HEK293 (cell line): ENCODE results near the gene SLC19A1.

ENCODE experiments used
- BCL11A ChIP-seq: fragments of 450-650 bp; formaldehyde crosslinking; IDR thresholded peaks from 2 replicates; pipeline ENCODE4 v1.5.1; 2016; ENCODE audit warnings: low read depth, missing biosample characterization, missing genetic modification characterization
- BCL11B ChIP-seq: fragments of 450-650 bp; formaldehyde crosslinking; IDR thresholded peaks from 2 replicates; pipeline ENCODE4 v1.5.1; 2016; ENCODE audit warnings: low read depth, missing biosample characterization, missing genetic modification characterization
- EGR2 ChIP-seq: fragments of 450-650 bp; formaldehyde crosslinking; IDR thresholded peaks from 2 replicates; pipeline ENCODE4 v1.5.1; 2016; ENCODE audit warnings: low read depth, missing biosample characterization, missing genetic modification characterization
- HOXA7 ChIP-seq: sonication (generic); formaldehyde crosslinking; IDR thresholded peaks from 2 replicates; pipeline ENCODE4 v1.8.1; 2022; ENCODE audit warnings: missing genetic modification reagents, borderline replicate concordance
- IKZF3 ChIP-seq: fragments of 450-650 bp; IDR thresholded peaks from 2 replicates; pipeline ENCODE4 v1.5.0; 2018; ENCODE audit warnings: missing biosample characterization, mild to moderate bottlenecking, missing genetic modification characterization, moderate library complexity
- KLF10 ChIP-seq: fragments of 450-650 bp; IDR thresholded peaks from 2 replicates; pipeline ENCODE4 v1.5.1; 2018; ENCODE audit warnings: missing biosample characterization, mild to moderate bottlenecking, missing genetic modification characterization
- RBAK ChIP-seq: fragments of 450-650 bp; formaldehyde crosslinking; IDR thresholded peaks from 2 replicates; pipeline ENCODE4 v1.5.1; 2016; ENCODE audit warnings: missing biosample characterization, missing genetic modification characterization
- REST ChIP-seq: fragments of 450-650 bp; formaldehyde crosslinking; IDR thresholded peaks from 2 replicates; pipeline ENCODE4 v1.5.1; 2016; ENCODE audit warnings: missing biosample characterization, missing genetic modification characterization
- TRIM28 ChIP-seq: IDR thresholded peaks from 2 replicates; pipeline ENCODE4 v1.6.1; 2011; ENCODE audit warnings: low read length, control low read depth, borderline replicate concordance
- ZBTB11 ChIP-seq: fragments of 450-650 bp; formaldehyde crosslinking; conservative IDR thresholded peaks from 2 replicates; pipeline ENCODE4 v1.5.1; 2016; ENCODE audit warnings: low read depth, missing biosample characterization, missing genetic modification characterization
- ZBTB6 ChIP-seq: fragments of 450-650 bp; formaldehyde crosslinking; IDR thresholded peaks from 2 replicates; pipeline ENCODE4 v1.5.1; 2017; ENCODE audit warnings: missing biosample characterization, missing genetic modification characterization
- ZFP41 ChIP-seq: fragments of 450-650 bp; formaldehyde crosslinking; IDR thresholded peaks from 2 replicates; pipeline ENCODE4 v1.5.1; 2016; ENCODE audit warnings: missing biosample characterization, missing genetic modification characterization, borderline replicate concordance
- ZNF211 ChIP-seq: fragments of 450-650 bp; formaldehyde crosslinking; IDR thresholded peaks from 2 replicates; pipeline ENCODE4 v1.5.1; 2016; ENCODE audit warnings: low read depth, missing biosample characterization, missing genetic modification characterization
- ZNF239 ChIP-seq: fragments of 450-650 bp; formaldehyde crosslinking; IDR thresholded peaks from 2 replicates; pipeline ENCODE4 v1.5.1; 2016; ENCODE audit warnings: missing biosample characterization, missing genetic modification characterization
- ZNF302 ChIP-seq: fragments of 450-650 bp; formaldehyde crosslinking; IDR thresholded peaks from 2 replicates; pipeline ENCODE4 v1.5.1; 2016; ENCODE audit warnings: missing biosample characterization, missing genetic modification characterization, low read depth
- ZNF350 ChIP-seq: fragments of 450-650 bp; formaldehyde crosslinking; IDR thresholded peaks from 2 replicates; pipeline ENCODE4 v1.5.0; 2017; ENCODE audit warnings: missing biosample characterization, mild to moderate bottlenecking, missing genetic modification characterization
- ZNF362 ChIP-seq: fragments of 450-650 bp; formaldehyde crosslinking; IDR thresholded peaks from 2 replicates; pipeline ENCODE4 v1.5.1; 2016; ENCODE audit warnings: missing biosample characterization, missing genetic modification characterization
- ZNF366 ChIP-seq: fragments of 450-650 bp; formaldehyde crosslinking; conservative IDR thresholded peaks from 2 replicates; pipeline ENCODE4 v1.5.1; 2016; ENCODE audit warnings: missing biosample characterization, missing genetic modification characterization
- ZNF391 ChIP-seq: fragments of 450-650 bp; formaldehyde crosslinking; IDR thresholded peaks from 2 replicates; pipeline ENCODE4 v1.5.1; 2016; ENCODE audit warnings: low read depth, missing biosample characterization, missing genetic modification characterization, borderline replicate concordance
- ZNF426 ChIP-seq: fragments of 450-650 bp; formaldehyde crosslinking; IDR thresholded peaks from 2 replicates; pipeline ENCODE4 v1.5.1; 2017; ENCODE audit warnings: missing biosample characterization, missing genetic modification characterization, mild to moderate bottlenecking, inconsistent platforms, moderate library complexity
- ZNF449 ChIP-seq: fragments of 450-650 bp; formaldehyde crosslinking; IDR thresholded peaks from 2 replicates; pipeline ENCODE4 v1.5.1; 2017; ENCODE audit warnings: missing biosample characterization, mild to moderate bottlenecking, missing genetic modification characterization, moderate library complexity
- ZNF529 ChIP-seq: fragments of 450-650 bp; formaldehyde crosslinking; IDR thresholded peaks from 2 replicates; pipeline ENCODE4 v1.5.1; 2017; ENCODE audit warnings: missing genetic modification characterization, missing biosample characterization; ENCODE audit not compliant: insufficient replicate concordance
- ZNF610 ChIP-seq: fragments of 450-650 bp; formaldehyde crosslinking; IDR thresholded peaks from 2 replicates; pipeline ENCODE4 v1.5.1; 2016; ENCODE audit warnings: missing biosample characterization, missing genetic modification characterization, borderline replicate concordance
- ZNF645 ChIP-seq: fragments of 450-650 bp; formaldehyde crosslinking; IDR thresholded peaks from 2 replicates; pipeline ENCODE4; 2016; ENCODE audit warnings: missing biosample characterization, missing genetic modification characterization
- ZNF677 ChIP-seq: fragments of 450-650 bp; IDR thresholded peaks from 2 replicates; pipeline ENCODE4 v1.5.0; 2018; ENCODE audit warnings: missing biosample characterization, mild to moderate bottlenecking, missing genetic modification characterization, moderate library complexity
- ZNF777 ChIP-seq: fragments of 450-650 bp; formaldehyde crosslinking; IDR thresholded peaks from 2 replicates; pipeline ENCODE4 v1.5.1; 2017; ENCODE audit warnings: missing biosample characterization, missing genetic modification characterization, borderline replicate concordance
- ZNF837 ChIP-seq: fragments of 450-650 bp; formaldehyde crosslinking; IDR thresholded peaks from 2 replicates; pipeline ENCODE4 v1.5.1; 2016; ENCODE audit warnings: missing biosample characterization, missing genetic modification characterization

SLC19A1 gene

GRCh38 chr21:45507888-45508508 is 34.2 kb downstream of the SLC19A1 start (continued):
- no peak; the same call in 1 of the 2 replicates for TF ChIP-seq ZNF239 (tag by site-specific recombination)
- no peak for TF ChIP-seq TRIM28
- no peak for TF ChIP-seq RBAK (tag by site-specific recombination)
- no peak for TF ChIP-seq ZNF391 (tag by site-specific recombination)
- TF ChIP-seq ZBTB6 (tag by site-specific recombination): no peak
- no peak for TF ChIP-seq ZFP41 (tag by site-specific recombination)
- TF ChIP-seq KLF10 (tag by site-specific recombination): no peak
- TF ChIP-seq ZNF449 (tag by site-specific recombination): no peak
- no peak for TF ChIP-seq ZNF211 (tag by site-specific recombination)
- TF ChIP-seq REST (tag by site-specific recombination): no peak; the same call in 1 of the 2 replicates
- no peak for TF ChIP-seq ZNF777 (tag by site-specific recombination)
- peak; percentile 100 for TF ChIP-seq EGR2
- peak; percentile 90; the same call in 1 of the 2 replicates for TF ChIP-seq ZNF837 (tag by site-specific recombination)
- peak; percentile 91 for TF ChIP-seq ZNF366 (tag by site-specific recombination)
- no peak for TF ChIP-seq ZNF362 (tag by site-specific recombination)
- no peak for TF ChIP-seq ZNF426 (tag by site-specific recombination)
- TF ChIP-seq BCL11A (tag by site-specific recombination): no peak
- no peak for TF ChIP-seq ZNF350 (tag by site-specific recombination)
- peak; percentile 64; the same call in 1 of the 2 replicates for TF ChIP-seq BCL11B (tag by site-specific recombination)
- no peak for TF ChIP-seq ZNF677 (tag by site-specific recombination)
- TF ChIP-seq ZNF610 (tag by site-specific recombination): no peak
- peak; percentile 88; the same call in 1 of the 2 replicates for TF ChIP-seq ZNF645 (tag by site-specific recombination)
- no peak for TF ChIP-seq IKZF3 (tag by site-specific recombination)
- no peak for TF ChIP-seq HOXA7 (CRISPR knock-in tag)
- no peak for TF ChIP-seq ZNF529
- TF ChIP-seq ZBTB11 (tag by site-specific recombination): no peak
- TF ChIP-seq ZNF302 (tag by site-specific recombination): no peak
